ENCODE measurements around the gene KCTD12.
A peak's percentile ranks its signal among the peaks of the same experiment; 100 is the strongest.
"Not testable (repeated sequence)": the region's sequence is repeated elsewhere in the genome, so short reads cannot be mapped to it uniquely, and the experiment has no call there.

KCTD12 gene

GRCh38 chr13:76886292-76887075 is at the start of gene KCTD12:
Gene KCTD12 (minus strand): TSS chr13:76886405. CDS start chr13:76886148, 257 bp downstream.
- peak in 55 of 58 donors; percentile 22 to 82 (median 67) for DNase-seq

GRCh38 chr13:76934671-76935070 is 48.5 kb upstream of the KCTD12 start:
- no peak for DNase-seq

- DNase-seq, result no peak
These were observed 45.9 kb upstream of the KCTD12 start for GRCh38 chr13:76932076-76932475.

GRCh38 chr13:76929851-76930374 is 43.7 kb upstream of the KCTD12 start:
- no peak for DNase-seq

GRCh38 chr13:76929320-76929719 is 43.1 kb upstream of the KCTD12 start:
- no peak for DNase-seq

GRCh38 chr13:76928456-76928855 is 42.3 kb upstream of the KCTD12 start:
- no peak for DNase-seq

- no peak for DNase-seq
These were observed 41.8 kb upstream of the KCTD12 start for GRCh38 chr13:76927955-76928354.

- DNase-seq, result no peak
These were observed 38.9 kb upstream of the KCTD12 start for GRCh38 chr13:76925115-76925514.

GRCh38 chr13:76921516-76921915 is 35.3 kb upstream of the KCTD12 start:
- no peak for DNase-seq

GRCh38 chr13:76917755-76918481 is 31.7 kb upstream of the KCTD12 start:
- not testable (repeated sequence) for DNase-seq

GRCh38 chr13:76917095-76917494 is 30.9 kb upstream of the KCTD12 start:
- no peak for DNase-seq

GRCh38 chr13:76913898-76914297 is 27.7 kb upstream of the KCTD12 start:
- DNase-seq, result no peak

- DNase-seq, result no peak
These were observed 26.3 kb upstream of the KCTD12 start for GRCh38 chr13:76912476-76912875.

GRCh38 chr13:76904507-76904906 is 18.3 kb upstream of the KCTD12 start:
- DNase-seq, result no peak

GRCh38 chr13:76903544-76904162 is 17.4 kb upstream of the KCTD12 start:
- DNase-seq, result peak in 40 of 58 donors; percentile 1 to 72 (median 26)

- DNase-seq, result not testable (repeated sequence)
These were observed 12.9 kb upstream of the KCTD12 start for GRCh38 chr13:76899066-76899465.

- not testable (repeated sequence) for DNase-seq
These were observed 11.0 kb upstream of the KCTD12 start for GRCh38 chr13:76897171-76897570.

GRCh38 chr13:76894401-76895110 is 8.4 kb upstream of the KCTD12 start:
- no peak for DNase-seq

- no peak for DNase-seq
These were observed 6.3 kb upstream of the KCTD12 start for GRCh38 chr13:76892488-76892887.

- DNase-seq, result no peak
These were observed 3.8 kb upstream of the KCTD12 start for GRCh38 chr13:76890021-76890420.

- DNase-seq, result no peak
These were observed 3.0 kb upstream of the KCTD12 start for GRCh38 chr13:76889254-76889653.

All from anterior cingulate cortex (tissue), 58 donors.